HFFc6 (cell line): ENCODE data around the gene STARD4. TPM values are rescaled to one million over a fixed set of nuclear protein-coding genes. Genes with fewer than 3 reads are reported as not detected.

ENCODE experiments used
- DNase-seq: peaks from one replicate; pipeline ENCODE4 v3.0.0-alpha.2; 2018
- H3K27ac Mint-ChIP-seq: 2 replicates; pipeline ENCODE4 v1.8.0; 2020; ENCODE audit warnings: mild to moderate bottlenecking, mixed read lengths
- H3K27me3 Mint-ChIP-seq: 2 replicates; pipeline ENCODE4 v1.8.0; 2021; ENCODE audit warnings: mild to moderate bottlenecking, moderate library complexity, mixed read lengths; ENCODE audit not compliant: insufficient read depth
- H3K36me3 Mint-ChIP-seq: 2 replicates; pipeline ENCODE4 v1.8.0; 2021; ENCODE audit warnings: low read depth, mixed read lengths
- H3K4me1 Mint-ChIP-seq: 2 replicates; pipeline ENCODE4 v1.8.0; 2020; ENCODE audit warnings: low read depth, mixed read lengths
- H3K4me3 Mint-ChIP-seq: 2 replicates; pipeline ENCODE4 v1.8.0; 2020; ENCODE audit warnings: mild to moderate bottlenecking, moderate library complexity, mixed read lengths
- H3K9me3 Mint-ChIP-seq: 2 replicates; pipeline ENCODE4 v1.8.0; 2020; ENCODE audit warnings: mild to moderate bottlenecking, mixed read lengths
- total RNA-seq, 6 experiments: library from RNA; stranded (reverse); fragmentation: NEBNext Ultra II Directional; extraction: Animal tissue kit (Norgen Biotek cat#: 25700); gene quantifications; 2 replicates in 1 of 6; 3 replicates in 5 of 6; pipeline ENCODE4 v1.2.3, GENCODE V29; 2021
- TF ChIP-seq, protein P1 (sequence below): fragments of 200-600 bp; sonication (generic); IDR thresholded peaks from 2 replicates; pipeline ENCODE4 v1.5.0; 2021; ENCODE audit warnings: antibody characterized with exemption, mild to moderate bottlenecking

The STARD4 gene
- total RNA-seq, 6 experiments from 2014 or later, result 18.0 to 26.4 (median 24.4) TPM

DNA sequence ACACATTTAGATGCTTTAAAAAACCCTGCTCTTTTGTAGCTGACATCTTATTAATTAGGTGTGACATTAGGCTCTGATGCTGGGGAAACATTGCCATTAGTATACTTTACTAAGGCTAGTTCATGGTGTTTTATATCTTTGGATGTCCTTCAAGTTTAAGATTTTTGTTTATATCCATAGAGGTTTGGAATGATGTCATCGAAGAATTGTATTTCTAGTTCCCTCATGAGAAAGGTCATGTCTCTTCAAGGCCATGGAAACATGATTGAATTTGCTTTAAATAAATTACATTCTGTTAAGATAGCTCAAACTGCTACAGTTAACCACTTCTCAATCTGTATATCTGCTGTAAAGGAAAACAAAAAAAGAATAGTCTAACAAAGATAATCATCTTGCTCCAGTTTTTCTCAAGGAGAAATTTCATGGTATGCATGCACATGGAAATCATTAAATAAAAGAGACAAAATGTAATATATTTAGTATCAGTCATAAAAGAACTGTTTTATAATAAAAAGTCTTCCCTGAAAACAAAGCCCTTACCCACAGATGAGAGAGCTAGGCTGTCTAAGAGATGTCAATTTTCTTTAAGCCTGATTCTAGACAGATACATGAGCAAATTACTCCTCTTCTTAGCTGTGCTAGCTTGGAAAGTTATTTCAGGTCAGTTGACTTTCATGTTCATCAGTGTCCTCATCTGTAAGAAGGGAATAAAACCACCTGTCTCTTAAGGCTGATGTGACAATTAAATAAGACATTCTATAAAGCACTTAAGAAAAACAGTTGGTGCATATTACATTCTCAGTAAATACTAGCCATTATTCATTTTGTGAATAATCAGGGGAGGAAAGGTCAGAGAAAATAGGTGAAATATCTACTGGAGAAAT lies 25.0 kb upstream of the STARD4 start:
- H3K9me3 Mint-ChIP-seq, result no peaks in the 10 kb centered on the region
- TF ChIP-seq, protein P1, sequence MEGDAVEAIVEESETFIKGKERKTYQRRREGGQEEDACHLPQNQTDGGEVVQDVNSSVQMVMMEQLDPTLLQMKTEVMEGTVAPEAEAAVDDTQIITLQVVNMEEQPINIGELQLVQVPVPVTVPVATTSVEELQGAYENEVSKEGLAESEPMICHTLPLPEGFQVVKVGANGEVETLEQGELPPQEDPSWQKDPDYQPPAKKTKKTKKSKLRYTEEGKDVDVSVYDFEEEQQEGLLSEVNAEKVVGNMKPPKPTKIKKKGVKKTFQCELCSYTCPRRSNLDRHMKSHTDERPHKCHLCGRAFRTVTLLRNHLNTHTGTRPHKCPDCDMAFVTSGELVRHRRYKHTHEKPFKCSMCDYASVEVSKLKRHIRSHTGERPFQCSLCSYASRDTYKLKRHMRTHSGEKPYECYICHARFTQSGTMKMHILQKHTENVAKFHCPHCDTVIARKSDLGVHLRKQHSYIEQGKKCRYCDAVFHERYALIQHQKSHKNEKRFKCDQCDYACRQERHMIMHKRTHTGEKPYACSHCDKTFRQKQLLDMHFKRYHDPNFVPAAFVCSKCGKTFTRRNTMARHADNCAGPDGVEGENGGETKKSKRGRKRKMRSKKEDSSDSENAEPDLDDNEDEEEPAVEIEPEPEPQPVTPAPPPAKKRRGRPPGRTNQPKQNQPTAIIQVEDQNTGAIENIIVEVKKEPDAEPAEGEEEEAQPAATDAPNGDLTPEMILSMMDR, result no peak
- no peak for DNase-seq

DNA sequence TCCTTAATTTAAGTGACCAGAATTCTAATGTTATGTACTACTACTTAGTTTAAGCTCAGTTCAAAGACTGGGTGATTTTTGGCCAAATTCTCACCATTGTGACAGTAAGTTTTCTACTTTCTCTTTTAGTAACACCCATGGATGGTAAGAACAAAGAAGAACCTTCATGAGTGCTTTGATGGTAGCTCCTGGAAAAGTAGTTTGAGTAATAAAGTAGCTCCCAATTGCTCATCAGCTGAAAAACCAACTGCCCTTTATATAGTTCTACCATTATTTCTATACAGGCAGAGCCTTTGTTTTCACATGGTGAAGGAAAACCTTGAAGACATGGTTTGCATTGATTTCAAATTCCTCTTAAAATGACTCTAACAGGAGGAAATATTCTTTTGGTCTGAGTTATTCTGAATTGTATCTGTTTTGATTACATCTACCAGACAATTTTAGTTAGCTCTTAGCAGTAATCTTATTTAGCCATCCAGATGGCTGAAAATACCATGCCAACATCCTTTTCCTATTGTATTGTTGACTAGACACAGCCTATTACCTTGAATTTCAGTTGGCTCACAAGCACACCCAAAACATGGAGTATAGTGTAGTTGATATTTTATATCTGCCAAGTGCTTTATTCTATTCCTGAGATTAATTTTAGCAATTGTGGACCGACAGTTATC lies 23.7 kb upstream of the STARD4 start:
- H3K27ac Mint-ChIP-seq, result no peak overlapping the region
- H3K36me3 Mint-ChIP-seq, result no peaks in the 10 kb centered on the region
- no peak overlapping the region for H3K4me3 Mint-ChIP-seq
- TF ChIP-seq, protein P1, result no peak
- no peak for DNase-seq
- no peaks in the 10 kb centered on the region for H3K9me3 Mint-ChIP-seq
- peaks cover 16% of the 10 kb centered on the region for H3K4me1 Mint-ChIP-seq
- no peaks in the 10 kb centered on the region for H3K27me3 Mint-ChIP-seq

More for the DNA sequence above, 25.0 kb upstream of the STARD4 start:
- Mint-ChIP-seq H3K27ac (peak overlapping the region; percentile 10; the same call in 1 of the 2 replicates), H3K36me3 (no peaks in the 10 kb centered on the region), H3K4me3 (no peak overlapping the region), H3K4me1 (peaks cover 16% of the 10 kb centered on the region), H3K27me3 (no peaks in the 10 kb centered on the region)

DNA sequence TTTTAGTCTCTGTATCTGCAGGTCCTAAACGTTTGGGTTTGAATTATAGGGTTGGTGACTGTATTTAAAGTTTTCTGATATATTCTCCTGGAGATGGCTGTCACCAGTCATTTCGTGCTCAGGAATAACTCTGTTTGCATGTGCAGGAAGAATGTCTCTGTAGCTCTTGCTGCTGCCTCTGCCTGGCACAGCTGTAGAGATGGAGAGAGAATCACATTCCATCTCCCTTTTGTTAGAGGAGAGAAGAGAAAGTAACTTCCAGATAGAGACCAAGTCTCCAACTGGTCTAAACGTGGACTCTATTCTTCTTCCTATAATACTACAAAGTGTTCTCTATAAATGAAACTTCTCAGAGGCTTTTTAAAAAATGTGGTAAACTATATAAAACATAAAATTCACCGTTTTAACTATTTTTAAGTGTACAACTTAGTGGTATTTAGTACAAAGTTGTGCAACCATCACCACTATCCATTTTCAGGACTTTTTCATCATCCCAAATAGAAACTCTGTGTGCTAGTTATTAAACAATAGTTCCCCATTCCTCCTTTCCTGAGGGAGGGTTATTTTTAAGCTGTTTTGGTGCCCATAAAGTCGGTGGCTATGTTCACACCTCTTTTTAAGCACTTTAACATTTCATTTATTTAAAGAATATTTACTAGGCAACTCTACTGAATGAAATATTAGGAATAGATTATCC lies 20.7 kb upstream of the STARD4 start:
- Mint-ChIP-seq H3K9me3 (no peaks in the 10 kb centered on the region), H3K4me3 (no peak overlapping the region), H3K27me3 (no peaks in the 10 kb centered on the region), H3K36me3 (peaks cover 5% of the 10 kb centered on the region; the same call in 1 of the 2 replicates), H3K4me1 (peaks cover 27% of the 10 kb centered on the region), H3K27ac (no peak overlapping the region)
- TF ChIP-seq, protein P1, result no peak
- DNase-seq, result no peak

DNA sequence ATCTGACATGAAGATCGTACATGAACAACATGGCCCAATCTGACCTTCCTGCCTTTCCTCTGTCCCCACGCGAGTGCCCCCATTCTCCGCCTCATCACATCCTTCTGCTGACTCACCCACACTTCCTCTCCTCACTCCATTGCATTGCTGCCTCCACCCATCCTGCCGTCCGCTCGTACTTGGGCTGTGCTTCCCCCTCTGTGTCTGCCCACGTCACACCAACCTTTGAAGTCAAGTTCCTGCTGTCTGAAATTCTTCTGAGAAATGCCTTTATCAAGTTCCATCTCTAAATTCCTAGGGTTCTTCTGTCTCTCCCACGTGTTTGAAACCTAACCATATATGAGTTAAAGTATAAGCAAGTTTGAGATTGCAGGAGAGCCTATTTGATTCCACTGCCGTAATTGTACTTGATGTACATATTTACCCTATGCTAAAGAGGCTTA lies 18.0 kb upstream of the STARD4 start:
- peak; percentile 62 for DNase-seq
- TF ChIP-seq, protein P1, result no peak
- Mint-ChIP-seq H3K27ac (peak overlapping the region; percentile 87), H3K9me3 (no peaks in the 10 kb centered on the region), H3K4me3 (peak overlapping the region; percentile 57), H3K27me3 (no peaks in the 10 kb centered on the region), H3K4me1 (peaks cover 18% of the 10 kb centered on the region), H3K36me3 (peaks cover 5% of the 10 kb centered on the region; the same call in 1 of the 2 replicates)

DNA sequence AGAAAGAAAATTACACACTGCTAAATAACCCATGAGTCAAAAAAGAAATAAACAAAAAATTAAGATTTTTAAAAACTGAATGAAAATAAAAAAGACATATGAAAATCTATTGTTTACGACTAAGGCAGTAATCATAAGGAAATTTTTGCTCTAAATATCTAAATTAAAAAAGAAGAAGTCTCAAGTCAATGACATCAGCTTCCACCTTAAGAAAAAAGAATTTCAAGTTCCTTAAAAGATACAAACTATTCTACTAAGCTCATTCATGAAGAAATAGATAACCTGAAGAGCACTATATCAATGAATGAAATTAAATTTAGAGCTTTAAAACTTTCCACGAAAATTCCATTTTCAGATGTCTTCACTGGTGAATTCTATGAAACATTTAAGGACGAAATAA lies 15.7 kb upstream of the STARD4 start:
- no peak overlapping the region for H3K27ac Mint-ChIP-seq
- H3K27me3 Mint-ChIP-seq, result no peaks in the 10 kb centered on the region; the same call in 1 of the 2 replicates
- peaks cover 18% of the 10 kb centered on the region for H3K4me1 Mint-ChIP-seq
- TF ChIP-seq, protein P1, result no peak
- no peak overlapping the region for H3K4me3 Mint-ChIP-seq
- peaks cover 5% of the 10 kb centered on the region; the same call in 1 of the 2 replicates for H3K36me3 Mint-ChIP-seq
- no peak for DNase-seq
- H3K9me3 Mint-ChIP-seq, result no peaks in the 10 kb centered on the region
